B cell (primary cell): ENCODE data around the gene DUSP15. TPM values are rescaled to one million over a fixed set of nuclear protein-coding genes. Genes with fewer than 3 reads are reported as not detected.

Experiments used
- ATAC-seq: fragments of 200-7000 bp; cut with Tn5 transposase; one replicate; pipeline ENCODE4 v1.10.0; 2021; ENCODE audit warnings: low read depth, mild to moderate bottlenecking, moderate number of reproducible peaks, moderate library complexity
- CTCF ChIA-PET: fragments of 350-600 bp; sonication (Branson Sonifier 250); formaldehyde crosslinking; loops from one replicate; lab custom pipeline; 2021; ENCODE audit warnings: antibody characterized with exemption, inconsistent platforms; lab: Charles Lee
- POLR2A ChIA-PET: fragments of 350-600 bp; sonication (Branson Sonifier 250); formaldehyde crosslinking; loops from one replicate; lab custom pipeline; 2021; ENCODE audit warnings: antibody characterized with exemption; lab: Charles Lee
- DNase-seq: peaks from one replicate; pipeline ENCODE4 v3.0.0; 2013
- H2AFZ ChIP-seq: 2 replicates; pipeline ENCODE4 v1.6.1; 2012; ENCODE audit warnings: mild to moderate bottlenecking, low read depth, low read length; ENCODE audit not compliant: insufficient read depth, poor library complexity, severe bottlenecking
- H3K27ac ChIP-seq, 2 donors: 1 replicate in 1 of 2; 2 replicates in 1 of 2; pipeline ENCODE4 v1.5.1; 2012 to 2013; ENCODE audit warnings: low read length in 2 of 2, mild to moderate bottlenecking in 2 of 2, moderate library complexity in 1 of 2
- H3K27me3 ChIP-seq, 4 experiments: fragments of 200-600 bp in 1 of 4; sonication (generic) in 1 of 4; replicated peaks in 1 of 4; 1 replicate in 2 of 4; 2 replicates in 2 of 4; pipeline versions ENCODE4 v1.6.1 to v1.7.0; 2013 to 2016; ENCODE audit warnings: low read length in 3 of 4, mild to moderate bottlenecking in 2 of 4, mixed read lengths in 1 of 4, moderate library complexity in 1 of 4; ENCODE audit not compliant: insufficient read depth in 4 of 4, control insufficient read depth in 3 of 4; ENCODE audit errors: control extremely low read depth in 1 of 4
- H3K36me3 ChIP-seq, 2 experiments: replicated peaks in 1 of 2; 1 replicate in 1 of 2; 2 replicates in 1 of 2; pipeline versions ENCODE4 v1.6.1 to v1.7.1; 2013; ENCODE audit warnings: low read length in 1 of 2; ENCODE audit not compliant: insufficient read depth in 2 of 2, control insufficient read depth in 1 of 2; ENCODE audit errors: control extremely low read depth in 1 of 2, extremely low read depth in 1 of 2
- H3K4me1 ChIP-seq, 2 donors: fragments of 200-600 bp in 1 of 2; sonication (generic) in 1 of 2; 1 replicate in 1 of 2; 2 replicates in 1 of 2; pipeline versions ENCODE4 v1.5.1 to v1.6.1; 2013 to 2017; ENCODE audit warnings: low read length in 2 of 2; ENCODE audit not compliant: control insufficient read depth in 2 of 2, insufficient read depth in 2 of 2
- H3K4me2 ChIP-seq: replicated peaks from 2 replicates; pipeline ENCODE3; 2012; ENCODE audit warnings: mild to moderate bottlenecking, low read depth, low read length; ENCODE audit not compliant: poor library complexity, severe bottlenecking
- H3K4me3 ChIP-seq, 5 experiments: fragments of 200-600 bp in 1 of 5; sonication (generic) in 1 of 5; 1 replicate in 3 of 5; 2 replicates in 2 of 5; pipeline versions ENCODE4 v1.5.1 to v1.7.0; 2011 to 2016; ENCODE audit warnings: low read length in 4 of 5, mild to moderate bottlenecking in 4 of 5, low read depth in 2 of 5, control low read depth in 1 of 5, moderate library complexity in 1 of 5; ENCODE audit not compliant: insufficient read depth in 1 of 5; ENCODE audit errors: control extremely low read depth in 1 of 5, extremely low read depth in 1 of 5
- H3K79me2 ChIP-seq: fragments of 200-600 bp; sonication (generic); one replicate; pipeline ENCODE4 v1.6.0; 2016; ENCODE audit warnings: low read length; ENCODE audit not compliant: control insufficient read depth, insufficient read depth
- H3K9ac ChIP-seq: fragments of 200-600 bp; sonication (generic); 2 replicates; pipeline ENCODE4 v1.6.1; 2017; ENCODE audit warnings: mild to moderate bottlenecking, low read length, moderate library complexity
- H3K9me3 ChIP-seq, 3 donors: one replicate each; pipeline versions ENCODE4 v1.6.1 to v1.7.1; 2013; ENCODE audit warnings: low read length in 2 of 3; ENCODE audit not compliant: control insufficient read depth in 2 of 3, insufficient read depth in 1 of 3; ENCODE audit errors: control extremely low read depth in 1 of 3
- H4K20me1 ChIP-seq: 2 replicates; pipeline ENCODE4 v1.6.0; 2012; ENCODE audit warnings: mild to moderate bottlenecking, low read length; ENCODE audit not compliant: insufficient read depth, control insufficient read depth, poor library complexity, severe bottlenecking
- H3K27ac Mint-ChIP-seq: one replicate; pipeline ENCODE4 v1.8.0; 2021; ENCODE audit warnings: mixed read lengths
- H3K27me3 Mint-ChIP-seq: one replicate; pipeline ENCODE4 v1.8.0; 2021; ENCODE audit warnings: mixed read lengths
- H3K4me1 Mint-ChIP-seq: one replicate; pipeline ENCODE4 v1.8.0; 2021; ENCODE audit warnings: mixed read lengths
- H3K4me3 Mint-ChIP-seq: one replicate; pipeline ENCODE4 v1.8.0; 2021; ENCODE audit warnings: mixed read lengths
- H3K9me3 Mint-ChIP-seq: one replicate; pipeline ENCODE4 v1.8.0; 2022; ENCODE audit warnings: mixed read lengths; ENCODE audit not compliant: insufficient read depth
- CTCF ChIP-seq: fragments of 200-600 bp; IDR thresholded peaks from one replicate; pipeline ENCODE4 v1.8.0; 2022; ENCODE audit warnings: antibody characterized with exemption, mild to moderate bottlenecking
- EZH2 ChIP-seq: IDR thresholded peaks from 2 replicates; pipeline ENCODE4 v1.6.1; 2012; ENCODE audit warnings: borderline replicate concordance, low read depth, mild to moderate bottlenecking, moderate library complexity, low read length; ENCODE audit not compliant: insufficient read depth, poor library complexity, severe bottlenecking
- WGBS: methylation state at CpG from one replicate; pipeline ENCODE4 v1.1.5; 2013; ENCODE audit warnings: missing lambda C conversion rate; ENCODE audit not compliant: insufficient coverage; 5-methylcytosine and 5-hydroxymethylcytosine counted together
- intact Hi-C: fragments of 100-400 bp; cut with micrococcal nuclease; formaldehyde crosslinking; loops from one replicate; pipeline ENCODE4 v1.10.0; 2022
- polyA plus RNA-seq: library from polyadenylated mRNA; depleted of rRNA; stranded (reverse); fragments of >200 nt; gene quantifications from 2 replicates; pipeline ENCODE4 v1.2.3, GENCODE V29; 2012
- total RNA-seq, 2 donors: library from RNA; stranded (reverse); fragments of 120-200 nt in 1 of 2; gene quantifications; 1 replicate in 1 of 2; 2 replicates in 1 of 2; pipeline versions ENCODE4 v1.2.3 to v1.2.4, GENCODE V29; 2013 to 2022

Gene DUSP15
- total and polyA plus RNA-seq, 2 donors (not counting 1 experiment from before 2014, with no cell fraction given), result 0.78 to 3.3 TPM

GRCh38 chr20:31818376-31818908 lies 51.9 kb downstream of the DUSP15 start:
- ChIA-PET POLR2A (no interaction called here), CTCF (interaction anchor here (0.9 to 4.2 kb wide), 4 partner anchors 10 to 276 kb away, joined by 3 to 15 read pairs (median 4); no protein-coding TSS in a partner anchor)
- Histone ChIP-seq H3K9me3 (no peaks in the 10 kb centered on the region), H3K4me3 (no peak overlapping the region), H3K9ac (no peak overlapping the region), H3K36me3 (no peaks in the 10 kb centered on the region), H3K79me2 (no peaks in the 10 kb centered on the region), H3K4me1 (peaks cover 6 to 8% of the 10 kb centered on the region in 2 donors), H2AFZ (no peak overlapping the region), H3K27me3 (peaks cover 0 to 6% (median 0%) of the 10 kb centered on the region in 4 experiments), H4K20me1 (no peaks in the 10 kb centered on the region), H3K27ac (no peak overlapping the region), H3K4me2 (no peak overlapping the region)
- ATAC-seq (no peak), DNase-seq (no peak)
- H3K27me3 Mint-ChIP-seq, result peaks cover 8% of the 10 kb centered on the region
- WGBS, result 96% methylated on average over 6 of the region's 8 CpGs
- H3K4me1 Mint-ChIP-seq, result peaks cover 8% of the 10 kb centered on the region
- no peaks in the 10 kb centered on the region for H3K9me3 Mint-ChIP-seq
- H3K4me3 Mint-ChIP-seq, result no peak overlapping the region
- H3K27ac Mint-ChIP-seq, result no peak overlapping the region
- no peak for TF ChIP-seq CTCF
- TF ChIP-seq EZH2, result no peak
- intact Hi-C loops, result no loop called here

GRCh38 chr20:31817461-31817860 lies 52.9 kb downstream of the DUSP15 start:
- Mint-ChIP-seq H3K9me3 (no peaks in the 10 kb centered on the region), H3K4me3 (no peak overlapping the region), H3K27ac (no peak overlapping the region), H3K27me3 (peaks cover 8% of the 10 kb centered on the region), H3K4me1 (peaks cover 3% of the 10 kb centered on the region)
- no peaks in the 10 kb centered on the region for H3K27me3 ChIP-seq
- ATAC-seq (no peak), DNase-seq (no peak)
- H3K27ac ChIP-seq, result no peak overlapping the region
- CTCF ChIA-PET, result interaction anchor here (0.9 to 4.2 kb wide), 7 partner anchors 9 to 277 kb away, joined by 3 to 15 read pairs (median 3); no protein-coding TSS in a partner anchor
- H3K9me3 ChIP-seq, result no peaks in the 10 kb centered on the region
- 92% methylated on average over 4 of the region's 5 CpGs for WGBS
- POLR2A ChIA-PET, result no interaction called here
- peaks cover 0 to 1% of the 10 kb centered on the region in 2 donors for H3K4me1 ChIP-seq
- H3K9ac ChIP-seq, result no peak overlapping the region
- H4K20me1 ChIP-seq, result no peaks in the 10 kb centered on the region
- H3K4me2 ChIP-seq, result no peak overlapping the region
- H3K4me3 ChIP-seq, result no peak overlapping the region
- no peak overlapping the region for H2AFZ ChIP-seq
- no peaks in the 10 kb centered on the region for H3K36me3 ChIP-seq
- no peak for TF ChIP-seq CTCF
- TF ChIP-seq EZH2, result no peak
- intact Hi-C loops, result no loop called here
- no peaks in the 10 kb centered on the region for H3K79me2 ChIP-seq
